Renal cortex interstitium (tissue), 11 donors: ENCODE measurements around the gene CYP27A1. TPM values are rescaled to one million over a fixed set of nuclear protein-coding genes. Genes with fewer than 3 reads are reported as not detected.

Experiments
- DNase-seq, 11 donors: peaks; one replicate each; pipeline ENCODE4 v3.0.0-alpha.2; 2013; ENCODE audit warnings: low read depth in 9 of 11, low spot score in 4 of 11; ENCODE audit errors: extremely low read depth in 1 of 11
- polyA plus RNA-seq, 3 donors: library from polyadenylated mRNA; unstranded; fragments of 120-200 nt; gene quantifications; one replicate each; pipeline ENCODE4 v1.2.1, GENCODE V29; 2013; ENCODE audit not compliant: insufficient read length in 3 of 3

CYP27A1 gene
- polyA plus RNA-seq, 3 donors: 42.8 to 61.9 (median 49.1) TPM

DNA sequence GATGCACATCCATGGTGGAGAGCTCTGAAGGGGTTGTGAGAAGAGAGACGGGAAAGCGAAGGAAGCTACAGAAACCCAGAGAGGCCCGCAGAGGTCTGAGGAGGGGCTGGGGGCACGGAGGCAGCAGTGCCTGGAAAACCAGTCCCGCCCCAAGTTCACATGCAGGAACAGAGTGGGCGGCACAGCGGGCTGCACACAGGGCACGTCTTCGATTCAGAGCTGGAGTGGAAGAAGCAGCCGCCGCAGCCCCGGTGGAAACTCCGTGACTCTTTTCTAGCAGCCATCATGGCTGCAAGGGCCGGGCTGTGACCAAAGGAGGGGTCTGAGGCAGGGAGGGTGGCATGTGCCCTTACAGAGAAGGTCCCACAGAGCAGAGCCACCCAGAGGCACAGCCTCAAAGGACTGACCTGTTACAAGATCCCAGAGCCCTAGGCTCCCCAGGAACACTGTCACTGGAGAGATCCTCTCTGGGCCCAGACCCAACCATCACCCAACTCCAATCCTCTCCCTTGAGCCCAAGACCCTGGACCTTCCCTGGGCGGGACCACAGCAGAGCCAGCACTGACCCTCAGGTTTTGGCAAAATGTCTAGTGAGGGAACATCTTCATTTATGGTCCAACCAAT is 38.9 kb downstream of the CYP27A1 start:
- no peak for DNase-seq

DNA sequence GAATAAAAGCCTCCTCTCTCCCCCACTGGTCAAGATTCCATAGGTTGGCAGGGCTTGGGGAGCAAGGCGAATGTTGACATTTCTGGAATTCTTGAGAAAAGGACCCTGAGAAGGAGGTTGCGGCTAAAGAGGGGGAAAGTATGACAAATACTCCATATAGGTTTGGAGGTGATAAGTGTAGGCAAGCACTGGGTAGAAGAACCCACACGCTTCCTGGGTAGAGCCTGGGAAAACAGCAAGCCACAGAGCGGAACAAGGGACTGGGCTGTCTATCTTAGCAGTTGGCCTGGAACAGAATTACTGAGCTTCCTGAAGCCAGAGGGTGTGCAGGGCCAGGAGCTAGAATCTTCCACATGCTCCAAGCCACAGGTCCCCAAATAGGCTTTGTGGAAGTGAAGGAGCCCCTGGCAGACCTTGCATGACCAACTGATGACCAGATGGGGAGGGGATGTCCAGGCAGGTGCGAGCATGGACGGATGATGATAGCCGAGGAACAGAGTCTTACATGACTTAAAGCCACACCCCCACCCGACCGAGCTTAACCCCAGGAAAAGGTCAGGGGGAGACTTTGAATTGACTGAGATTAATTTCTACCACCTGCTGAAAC is 39.8 kb downstream of the CYP27A1 start:
- DNase-seq: no peak

DNA sequence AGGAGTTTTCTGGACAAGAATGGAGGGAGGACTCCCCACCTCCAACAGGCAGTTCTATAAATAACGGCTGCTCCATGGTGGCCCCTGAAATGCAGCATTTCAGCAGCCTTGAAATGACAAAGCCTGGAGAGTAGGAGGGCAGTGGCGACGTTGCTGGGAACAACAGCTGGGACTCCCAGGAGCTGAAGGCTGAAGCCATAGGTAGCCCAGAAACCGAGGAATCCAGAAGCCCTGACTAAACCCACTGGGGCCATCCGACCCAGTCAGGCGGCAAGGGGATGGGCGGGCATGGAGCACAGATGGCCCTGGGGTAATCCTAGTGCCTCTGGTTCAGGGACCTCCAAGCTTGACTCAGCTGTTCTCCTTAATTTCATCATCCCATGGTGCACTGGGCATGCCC is 40.7 kb downstream of the CYP27A1 start:
- no peak for DNase-seq

DNA sequence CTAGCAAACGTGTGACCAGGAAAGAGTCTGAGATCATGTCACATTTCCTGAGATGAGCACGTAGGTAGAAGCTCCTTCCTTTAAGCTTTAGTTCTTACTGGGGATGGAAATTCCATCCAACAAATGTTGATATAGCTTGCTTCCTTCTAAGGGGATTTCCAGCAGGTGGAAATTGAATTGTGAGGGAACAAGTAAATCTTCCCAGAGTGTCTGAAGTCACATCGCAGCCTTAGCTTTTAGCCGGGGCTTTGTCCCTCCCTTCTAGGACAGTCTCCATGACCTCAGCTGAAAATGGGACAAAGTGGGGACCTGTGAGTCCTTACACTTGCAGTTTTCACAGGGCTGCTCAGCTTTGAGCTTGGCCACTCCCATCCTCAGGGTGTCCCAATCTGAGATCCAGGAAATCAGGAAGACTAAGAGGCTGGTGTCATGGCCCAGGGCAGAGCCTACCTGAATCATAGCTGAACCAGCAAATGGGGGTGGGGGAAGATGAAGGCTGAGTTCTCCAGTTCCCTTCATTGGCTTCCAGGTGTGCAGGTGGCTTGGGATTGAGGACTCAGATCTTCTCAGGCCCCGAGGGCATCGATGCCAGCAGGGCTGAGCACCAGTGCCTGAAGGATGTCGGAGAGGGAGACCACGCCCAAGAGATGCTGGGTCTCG is 41.4 kb downstream of the CYP27A1 start:
- DNase-seq: no peak

DNA sequence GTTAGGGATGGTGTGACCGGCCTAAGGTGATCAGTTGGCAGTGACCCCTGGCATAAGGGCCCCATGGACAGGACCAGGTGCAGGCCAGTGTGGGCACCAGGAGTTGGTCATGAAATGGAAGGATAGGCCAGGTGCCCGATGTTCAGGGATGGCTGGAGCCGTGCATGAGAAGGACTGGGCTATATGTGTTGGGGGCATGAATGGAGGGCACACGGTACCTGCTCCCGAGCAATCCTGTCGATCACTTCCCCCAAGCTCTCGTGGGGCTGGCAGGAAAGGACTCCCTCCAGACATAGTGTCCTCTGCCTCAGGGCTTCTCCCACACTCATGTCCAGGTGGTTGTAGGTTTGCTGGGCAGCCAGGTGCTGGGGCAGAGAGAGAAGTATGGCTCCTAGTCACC is 42.1 kb downstream of the CYP27A1 start:
- no peak for DNase-seq

DNA sequence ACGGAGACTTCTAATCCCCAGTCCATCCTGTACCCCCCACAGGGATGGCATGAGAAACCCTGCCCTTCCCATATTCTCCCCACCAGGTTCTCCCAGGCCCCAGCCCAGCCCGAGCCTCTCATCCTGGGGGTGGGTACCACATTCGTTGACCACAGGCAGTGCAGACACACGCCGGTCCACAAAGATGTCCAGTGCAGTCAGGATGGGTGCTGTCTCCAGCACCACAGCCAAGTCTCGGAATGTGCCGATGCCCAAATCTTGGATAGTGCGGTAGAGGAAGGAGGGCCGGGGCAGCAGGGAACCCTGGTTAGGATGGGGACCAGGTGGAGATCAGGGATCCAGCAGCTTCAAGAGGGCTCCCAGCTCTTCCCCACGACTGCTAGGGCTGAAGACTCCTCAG is 44.8 kb downstream of the CYP27A1 start:
- DNase-seq: no peak

DNA sequence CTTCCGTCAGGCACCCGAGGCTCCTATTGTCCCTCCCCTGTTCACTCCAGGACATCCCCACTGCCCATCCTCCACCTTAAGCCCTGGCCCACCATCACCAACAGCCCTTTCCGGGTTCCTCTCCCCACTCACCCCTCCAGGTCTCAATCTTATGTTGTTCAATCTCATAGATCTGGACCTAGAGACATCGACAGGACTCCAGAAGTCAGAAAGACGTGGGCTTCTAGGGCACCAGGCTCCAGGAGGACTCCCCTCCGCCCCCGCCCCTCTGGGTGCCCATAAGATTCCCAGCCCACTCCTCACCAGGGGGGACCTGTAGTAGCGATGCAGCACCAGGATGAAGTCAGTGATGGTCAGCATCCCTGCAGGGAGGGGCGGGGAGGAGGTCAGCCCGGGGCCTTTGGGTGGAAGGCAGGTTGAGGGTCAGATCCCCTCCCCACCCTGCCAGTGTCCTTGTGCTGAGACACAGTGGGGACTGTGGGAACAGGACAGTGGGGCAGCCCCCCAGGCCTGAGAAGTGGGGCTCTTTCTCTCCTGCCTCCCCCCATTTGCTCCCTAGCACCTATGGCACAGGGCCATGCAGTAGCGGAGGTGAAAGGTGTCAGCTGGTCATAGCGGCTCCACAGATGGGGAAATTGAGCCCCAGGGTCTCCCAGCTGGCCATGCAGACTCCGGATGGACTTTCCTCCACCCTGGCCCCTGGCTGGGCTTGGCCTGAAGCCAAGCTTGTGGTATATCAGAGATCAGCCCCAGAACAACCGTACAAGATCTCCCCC is 45.9 kb downstream of the CYP27A1 start:
- DNase-seq: no peak

DNA sequence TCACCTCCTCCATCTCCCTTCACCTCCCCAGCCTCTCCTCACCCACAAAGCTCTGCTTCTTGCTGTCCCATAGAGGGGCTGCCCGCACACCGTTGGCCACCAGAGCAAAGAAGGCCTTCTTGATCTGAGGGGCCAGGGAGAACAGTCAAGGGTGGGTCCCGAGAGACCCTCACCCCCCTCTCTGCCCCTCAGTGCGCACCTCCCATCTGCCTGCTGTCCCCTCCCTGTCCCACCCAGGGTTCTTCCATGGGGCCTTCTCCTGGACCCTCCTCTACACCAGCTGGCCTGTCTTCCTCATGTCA is 46.5 kb downstream of the CYP27A1 start:
- no peak for DNase-seq

DNA sequence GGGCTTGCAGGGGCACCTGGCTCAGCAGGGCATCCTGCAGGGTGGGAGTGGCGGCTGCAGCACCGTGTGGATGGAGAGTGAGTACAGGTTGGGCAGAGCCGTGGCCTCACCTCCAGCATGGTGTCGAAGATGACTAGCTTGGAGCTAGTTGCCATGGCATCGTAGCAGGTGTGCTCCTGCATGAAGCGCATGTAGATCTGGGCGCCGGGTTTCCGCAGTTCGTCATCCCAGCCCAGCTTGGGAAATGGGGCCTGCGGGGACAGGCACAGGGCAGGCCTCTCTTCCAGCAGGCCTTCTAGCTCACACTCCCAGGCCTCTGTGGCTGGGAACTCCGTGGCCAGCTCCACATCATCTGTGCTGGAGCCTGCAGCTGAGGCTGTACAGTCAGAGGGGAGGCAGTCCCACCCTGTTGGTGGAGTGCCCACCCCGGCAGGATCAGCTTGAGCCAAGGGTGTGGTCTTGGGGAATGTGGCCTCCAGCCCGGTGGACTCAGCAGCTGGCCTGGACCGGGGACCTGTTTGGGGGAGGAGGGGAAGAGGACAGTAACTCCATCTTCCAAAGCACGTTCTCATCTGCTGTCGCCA is 48.0 kb downstream of the CYP27A1 start:
- no peak for DNase-seq

DNA sequence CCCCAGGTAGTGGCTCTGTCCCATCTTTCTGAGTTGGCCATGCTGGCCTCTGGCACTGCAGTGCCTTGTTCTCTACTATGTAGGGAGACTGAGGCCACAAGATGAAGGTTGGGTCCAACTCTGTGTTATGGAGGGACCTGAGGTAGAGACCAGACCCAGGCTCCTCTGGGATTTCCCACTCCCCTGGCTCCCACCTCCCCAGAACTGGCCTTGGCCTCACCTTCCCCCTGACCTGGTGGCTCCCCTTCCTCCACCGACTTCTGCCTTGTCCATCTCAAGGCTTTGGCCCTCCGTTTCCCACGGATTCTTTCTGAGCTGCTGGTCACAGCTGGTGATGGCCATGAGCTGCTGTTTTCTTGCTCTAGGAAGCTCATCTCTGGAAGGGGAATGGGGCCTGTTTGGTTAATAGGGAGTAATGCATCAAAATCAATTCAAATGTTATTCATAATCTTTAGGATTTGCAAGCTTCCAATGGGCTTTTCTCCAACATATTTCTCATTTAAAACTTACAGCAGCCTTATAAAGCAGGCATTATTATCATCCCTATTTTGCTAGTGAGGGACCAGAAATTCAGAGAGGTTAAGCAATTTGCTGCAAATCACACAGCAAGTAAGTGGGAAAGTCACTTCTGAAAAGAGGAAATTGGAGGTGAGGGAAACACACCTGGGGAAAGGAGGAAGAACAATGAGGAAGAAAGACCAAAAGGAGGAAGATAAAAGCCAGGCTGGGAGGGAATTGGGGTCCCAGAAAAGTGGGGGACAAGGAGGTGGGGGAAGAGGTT is 48.8 kb downstream of the CYP27A1 start:
- no peak for DNase-seq

DNA sequence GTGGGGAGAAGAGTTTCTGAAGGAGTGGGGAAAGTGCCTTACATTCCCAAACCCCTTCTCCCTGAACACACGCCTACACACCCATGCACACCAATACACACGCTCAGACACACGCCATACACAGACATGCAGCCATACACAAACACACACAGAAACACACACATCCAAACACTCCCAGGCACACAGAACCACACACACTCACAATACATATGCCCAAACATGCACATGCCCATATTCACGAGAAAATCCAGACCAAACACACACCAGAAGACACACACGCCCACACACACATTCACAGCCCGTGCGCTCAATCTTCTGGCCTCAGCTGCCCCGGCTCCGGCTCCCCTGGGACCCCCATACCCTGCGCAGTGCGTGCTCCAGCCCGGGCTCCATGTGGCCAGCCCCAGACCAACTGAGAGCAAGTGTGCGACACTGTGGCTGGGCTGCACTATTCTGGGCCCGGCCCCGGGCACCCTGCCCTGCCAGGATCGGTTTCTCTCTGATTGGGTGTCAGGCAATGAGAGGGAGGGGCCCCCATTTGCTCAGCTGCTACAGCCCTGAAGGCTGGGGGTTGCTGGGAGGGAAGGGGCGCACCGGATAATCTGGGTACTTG is 49.5 kb downstream of the CYP27A1 start, which contains the start of gene PRKAG3:
Gene PRKAG3, minus strand, starts transcription at position 426 of the 613 bp plus-strand sequence.
- no peak for DNase-seq

DNA sequence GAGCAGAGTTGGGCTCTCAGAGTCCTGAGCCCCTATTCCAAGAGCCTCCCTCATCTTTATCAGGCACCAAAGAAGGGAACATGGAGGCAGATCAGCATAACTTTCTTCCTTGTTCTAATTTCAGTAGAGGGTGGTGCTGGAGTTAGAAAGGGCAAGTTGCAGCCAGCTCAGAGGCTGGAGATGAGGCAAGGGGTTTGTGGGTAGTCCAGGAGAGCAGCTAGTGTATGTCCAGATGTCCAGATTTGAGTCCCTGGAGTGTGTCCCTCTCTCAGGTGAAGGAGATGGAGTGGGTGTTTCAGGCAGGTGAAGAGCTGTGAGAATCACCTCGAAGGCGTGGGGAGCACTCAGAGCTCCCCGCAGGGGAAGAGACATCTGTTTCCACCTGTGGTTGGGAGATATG is 50.1 kb downstream of the CYP27A1 start:
- DNase-seq: no peak

DNA sequence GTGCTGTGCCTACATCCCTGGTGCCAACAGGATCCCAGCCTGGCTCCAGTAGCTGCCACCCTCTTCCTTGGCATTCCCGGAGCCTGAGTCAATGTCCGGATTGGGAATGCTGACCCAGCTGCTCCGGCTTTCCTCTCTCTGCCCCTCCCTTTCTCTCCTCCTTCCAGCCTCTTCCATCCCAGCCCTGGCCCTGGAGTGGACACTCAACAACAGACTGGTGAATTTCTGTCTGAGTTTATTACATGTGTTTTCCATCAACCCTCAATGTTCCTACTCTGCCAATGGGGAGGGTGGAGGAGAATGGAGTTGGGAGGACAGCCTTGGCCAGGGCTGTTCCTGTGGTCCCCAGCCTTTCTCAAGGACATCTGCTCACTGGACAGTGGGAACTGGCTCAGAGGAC is 50.6 kb downstream of the CYP27A1 start:
- no peak for DNase-seq

DNA sequence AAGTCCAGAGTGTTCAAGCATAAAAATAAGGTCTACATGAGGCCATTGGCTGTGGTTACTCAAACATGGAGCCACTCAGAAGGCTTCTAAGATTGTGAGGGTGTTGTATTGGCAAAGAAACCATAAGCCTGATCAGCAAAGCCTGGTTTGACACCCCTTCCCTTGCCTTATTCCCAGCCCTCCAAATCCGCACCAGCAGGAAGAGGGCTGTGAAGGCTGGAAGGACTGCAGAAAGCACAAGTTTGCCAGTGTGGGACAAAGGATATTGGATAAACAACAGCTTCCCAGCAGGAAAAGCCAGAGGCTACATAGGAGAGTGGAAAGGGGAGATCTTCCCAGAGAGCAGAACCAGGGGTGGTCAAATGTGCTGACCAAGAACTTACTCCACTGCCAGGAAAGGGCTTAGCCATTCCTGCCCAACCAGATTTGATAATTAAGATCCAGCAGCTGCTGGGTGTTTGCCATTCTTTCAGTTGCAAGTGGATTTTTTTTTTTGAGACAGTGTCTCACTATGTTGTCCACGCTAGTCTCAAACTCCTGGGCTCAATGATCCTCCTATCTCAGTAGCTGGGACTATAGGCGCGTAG is 51.2 kb downstream of the CYP27A1 start:
- DNase-seq: no peak

DNA sequence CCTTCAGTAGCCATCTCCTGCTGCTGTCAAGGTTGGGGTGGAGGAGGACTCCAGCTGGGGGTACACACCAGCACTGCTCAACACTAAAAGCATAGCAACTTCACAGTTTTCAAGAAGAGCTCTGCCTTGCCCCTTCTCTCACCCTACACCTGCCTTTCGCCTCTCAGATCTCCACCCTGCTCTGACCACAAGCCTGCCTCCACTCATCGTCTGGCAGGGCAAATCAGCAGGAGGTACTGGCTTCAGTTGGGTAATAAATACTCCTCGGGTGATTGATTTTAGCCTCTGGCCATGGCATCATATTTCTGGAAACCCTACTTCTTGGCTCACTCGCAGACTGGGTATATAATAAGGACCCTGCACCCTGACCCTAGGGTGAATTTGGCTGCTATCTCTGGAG is 52.7 kb downstream of the CYP27A1 start:
- DNase-seq: no peak

DNA sequence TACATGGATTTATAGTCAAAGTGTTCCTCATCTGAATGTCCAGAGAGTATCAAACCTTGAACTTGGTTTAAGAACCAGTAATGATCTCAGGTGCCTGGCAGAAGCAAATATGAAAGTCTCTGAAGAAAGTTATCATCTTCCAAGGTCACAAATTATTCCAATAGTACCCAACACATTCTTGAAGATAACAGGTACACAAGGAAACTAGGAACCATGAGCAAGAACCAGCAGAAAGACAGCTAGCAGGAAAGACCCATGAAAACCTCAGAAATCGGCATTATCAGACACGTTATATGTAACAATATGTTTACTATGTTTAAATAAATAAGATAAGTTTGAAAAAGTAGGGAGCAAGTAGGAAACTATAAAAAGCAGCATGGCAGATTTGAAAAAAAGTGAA is 55.5 kb downstream of the CYP27A1 start:
- no peak for DNase-seq

DNA sequence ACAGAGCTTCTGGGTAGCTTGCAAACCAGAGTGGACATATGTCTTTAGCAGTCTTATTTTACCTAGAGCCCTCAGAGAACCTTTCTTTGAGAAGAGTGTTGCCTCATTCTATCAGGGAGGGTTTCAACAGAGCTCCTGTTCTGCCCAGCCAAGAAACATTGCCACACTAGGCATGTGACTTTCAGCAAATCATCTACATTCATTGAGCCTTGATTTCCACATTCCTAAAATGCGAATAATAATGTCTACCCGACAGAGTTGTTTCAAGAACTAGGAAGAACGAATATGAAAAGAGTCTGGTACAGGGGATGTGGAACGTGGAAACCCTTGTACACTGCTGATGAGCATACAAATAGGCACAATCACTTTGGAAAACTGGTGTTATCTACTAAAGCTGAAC is 57.5 kb downstream of the CYP27A1 start:
- DNase-seq: no peak

DNA sequence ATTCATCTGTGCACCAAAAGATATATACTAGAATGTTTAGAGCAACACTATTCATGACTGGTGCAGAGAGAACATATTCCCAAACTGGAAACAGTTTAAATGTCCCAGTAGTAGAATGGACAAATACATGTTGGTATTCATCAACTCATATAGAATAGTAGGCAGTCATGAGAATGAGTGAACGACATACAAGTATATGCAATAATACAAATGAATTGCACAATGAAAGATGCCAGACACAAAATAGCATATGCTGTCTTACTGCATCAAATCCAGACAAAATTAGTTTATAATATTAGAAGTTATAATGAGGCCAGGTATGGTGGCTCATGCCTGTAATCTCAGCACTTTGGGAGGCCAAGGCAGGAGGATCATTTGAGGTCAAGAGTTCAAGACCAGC is 57.9 kb downstream of the CYP27A1 start:
- DNase-seq: no peak
